Vagina (tissue), 2 donors: Measurements from ENCODE around the gene INPP5B. TPM values are rescaled to one million over a fixed set of nuclear protein-coding genes. Genes with fewer than 3 reads are reported as not detected.

ENCODE experiments used
- DNase-seq, 2 donors: peaks; one replicate each; pipeline ENCODE4 v3.0.0-alpha.2; 2017; ENCODE audit errors: extremely low spot score in 2 of 2
- H3K27ac ChIP-seq: fragments of 200-600 bp; sonication (generic); one replicate; pipeline ENCODE4 v1.5.1; 2019
- H3K27me3 ChIP-seq: fragments of 200-600 bp; sonication (generic); one replicate; pipeline ENCODE4 v1.5.1; 2019
- H3K36me3 ChIP-seq, 2 donors: fragments of 200-600 bp; sonication (generic); one replicate each; pipeline ENCODE4 v1.5.1; 2017 to 2019
- H3K4me1 ChIP-seq: fragments of 200-600 bp; sonication (generic); one replicate; pipeline ENCODE4 v1.5.1; 2019
- H3K4me3 ChIP-seq, 2 donors: fragments of 200-600 bp; sonication (generic); 1 replicate in 1 of 2; 2 replicates in 1 of 2; pipeline ENCODE4 v1.5.1; 2016 to 2019
- H3K9me3 ChIP-seq: fragments of 200-600 bp; sonication (generic); one replicate; pipeline ENCODE4 v1.5.1; 2019
- CTCF ChIP-seq, 3 experiments: fragments of 450-650 bp in 2 of 3; fragments of 200-600 bp in 1 of 3; sonication (generic) in 1 of 3; IDR thresholded peaks; one replicate each; pipeline ENCODE4 v1.5.1; 2017 to 2019; ENCODE audit warnings: antibody characterized with exemption in 3 of 3, mild to moderate bottlenecking in 2 of 3, moderate library complexity in 2 of 3
- POLR2A ChIP-seq, 2 donors: fragments of 450-650 bp; IDR thresholded peaks; one replicate each; pipeline ENCODE4 v1.6.1; 2017; ENCODE audit warnings: antibody characterized with exemption in 2 of 2, mild to moderate bottlenecking in 2 of 2, moderate library complexity in 2 of 2
- POLR2AphosphoS5 ChIP-seq, 2 donors: sonication (generic); formaldehyde crosslinking; IDR thresholded peaks; one replicate each; pipeline ENCODE4 v1.9.0; 2017; ENCODE audit warnings: antibody characterized with exemption in 2 of 2, mild to moderate bottlenecking in 2 of 2, low read depth in 1 of 2; ENCODE audit not compliant: insufficient read depth in 1 of 2
- intact Hi-C: fragments of 100-400 bp; cut with DNase I; formaldehyde crosslinking; loops from one replicate; pipeline ENCODE4 v1.15.1; 2023
- total RNA-seq: library from RNA; depleted of rRNA; stranded (reverse); fragments of >200 nt; gene quantifications from one replicate; pipeline ENCODE4 v1.2.3, GENCODE V29; 2016

Gene INPP5B
- total RNA-seq, result 31.2 TPM

GRCh38 chr1:37946703-37947360, at the start of gene INPP5B:
TSS of gene INPP5B (minus strand) at chr1:37947053. CDS start at chr1:37946308, 745 bp downstream.
- peaks cover 0 to 18% of the 10 kb centered on the region in 2 donors for H3K36me3 ChIP-seq
- TF ChIP-seq POLR2A (IDR thresholded peaks at IDR 0.05), result no peak
- no peak for TF ChIP-seq CTCF (IDR thresholded peaks at IDR 0.05)
- peak; percentile 88 for TF ChIP-seq POLR2AphosphoS5 (IDR thresholded peaks at IDR 0.05; ENCODE audit: insufficient read depth in 1 of 2, low read depth in 1 of 2)
- peak within 1 kb of the TSS; percentile 89 for H3K27ac ChIP-seq
- H3K4me3 ChIP-seq, result peak within 1 kb of the TSS; percentile 65 to 75
- peaks cover 25% of the 10 kb centered on the region for H3K4me1 ChIP-seq
- no peaks in the 10 kb centered on the region for H3K9me3 ChIP-seq
- intact Hi-C loops, result no loop called here
- H3K27me3 ChIP-seq, result no peaks in the 10 kb centered on the region
- peak in 1 of 2 donors; percentile 94 for DNase-seq

GRCh38 chr1:37995751-37996345, 49.0 kb upstream of the INPP5B start:
- intact Hi-C loops, result no loop called here
- Histone ChIP-seq H3K4me3 (peak overlapping the region; percentile 54 to 57), H3K27ac (peak overlapping the region; percentile 93), H3K9me3 (no peaks in the 10 kb centered on the region), H3K4me1 (peaks cover 49% of the 10 kb centered on the region), H3K27me3 (no peaks in the 10 kb centered on the region), H3K36me3 (no peaks in the 10 kb centered on the region)
- TF ChIP-seq POLR2AphosphoS5 (IDR thresholded peaks at IDR 0.05; ENCODE audit: insufficient read depth in 1 of 2, low read depth in 1 of 2) (peak; percentile 71 to 91), CTCF (IDR thresholded peaks at IDR 0.05) (no peak), POLR2A (IDR thresholded peaks at IDR 0.05) (no peak)
- DNase-seq, result peak in 1 of 2 donors; percentile 89

- H3K36me3 ChIP-seq, result no peaks in the 10 kb centered on the region
- H3K4me1 ChIP-seq, result peaks cover 47% of the 10 kb centered on the region
- TF ChIP-seq POLR2AphosphoS5 (IDR thresholded peaks at IDR 0.05; ENCODE audit: insufficient read depth in 1 of 2, low read depth in 1 of 2), result no peak
- TF ChIP-seq CTCF (IDR thresholded peaks at IDR 0.05), result no peak
- no peak for TF ChIP-seq POLR2A (IDR thresholded peaks at IDR 0.05)
- DNase-seq, result peak in 1 of 2 donors; percentile 85
- no peaks in the 10 kb centered on the region for H3K9me3 ChIP-seq
- peak overlapping the region; percentile 54 to 57 for H3K4me3 ChIP-seq
- no peaks in the 10 kb centered on the region for H3K27me3 ChIP-seq
- intact Hi-C loops, result no loop called here
- peak overlapping the region; percentile 93 for H3K27ac ChIP-seq
Measured at GRCh38 chr1:37994886-37995566, 48.2 kb upstream of the INPP5B start.

- no peaks in the 10 kb centered on the region for H3K27me3 ChIP-seq
- H3K4me3 ChIP-seq, result peak overlapping the region; percentile 82 to 90
- no peak for DNase-seq
- TF ChIP-seq POLR2A (IDR thresholded peaks at IDR 0.05) (no peak), POLR2AphosphoS5 (IDR thresholded peaks at IDR 0.05; ENCODE audit: insufficient read depth in 1 of 2, low read depth in 1 of 2) (no peak), CTCF (IDR thresholded peaks at IDR 0.05) (no peak)
- intact Hi-C loops, result no loop called here
- H3K27ac ChIP-seq, result peak overlapping the region; percentile 74
- peaks cover 21% of the 10 kb centered on the region for H3K4me1 ChIP-seq
- peaks cover 1 to 31% of the 10 kb centered on the region in 2 donors for H3K36me3 ChIP-seq
- no peaks in the 10 kb centered on the region for H3K9me3 ChIP-seq
Measured at GRCh38 chr1:37989361-37989930, 42.6 kb upstream of the INPP5B start.
